Activated naive CD8-positive, alpha-beta T cell (primary cell): Measurements from ENCODE around the gene FHL1.
A peak's percentile ranks its signal among the peaks of the same experiment; 100 is the strongest.
"Not testable (repeated sequence)": the region's sequence is repeated elsewhere in the genome, so short reads cannot be mapped to it uniquely, and the experiment has no call there.

Experiments
- H3K27ac Mint-ChIP-seq: one replicate; pipeline ENCODE4 v1.8.0; 2021; ENCODE audit warnings: mixed read lengths
- H3K27me3 Mint-ChIP-seq: one replicate; pipeline ENCODE4 v1.8.0; 2021; ENCODE audit warnings: mixed read lengths
- H3K36me3 Mint-ChIP-seq: one replicate; pipeline ENCODE4 v1.8.0; 2021; ENCODE audit warnings: mixed read lengths
- H3K4me1 Mint-ChIP-seq: one replicate; pipeline ENCODE4 v1.8.0; 2021; ENCODE audit warnings: low read depth, mixed read lengths
- H3K4me3 Mint-ChIP-seq: one replicate; pipeline ENCODE4 v1.8.0; 2021; ENCODE audit warnings: mild to moderate bottlenecking, mixed read lengths
- H3K9me3 Mint-ChIP-seq: one replicate; pipeline ENCODE4 v1.8.0; 2021; ENCODE audit warnings: low read depth, mixed read lengths

The FHL1 gene

DNA sequence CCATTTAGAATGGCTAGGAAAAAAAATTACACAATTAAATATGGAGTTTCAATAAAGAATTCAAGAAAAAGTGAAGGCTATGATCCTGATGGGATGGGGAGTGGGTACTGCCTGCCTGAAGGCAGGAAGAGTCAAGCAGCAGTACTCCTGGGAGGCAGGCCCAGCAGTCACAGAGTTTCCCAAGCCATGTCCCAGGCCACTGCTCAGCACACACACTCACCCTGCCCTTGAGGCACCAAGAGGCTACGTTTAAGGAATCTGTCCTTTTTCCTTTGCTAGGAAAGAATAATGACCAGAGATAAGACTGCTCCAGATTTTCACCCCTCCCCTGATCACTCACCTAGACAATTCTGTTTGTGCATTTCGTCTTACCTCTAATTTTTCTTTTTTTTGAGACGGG, 73.6 kb downstream of the FHL1 start:
- Mint-ChIP-seq H3K36me3 (peaks cover 3% of the 10 kb centered on the region), H3K9me3 (no peaks in the 10 kb centered on the region), H3K27me3 (no peaks in the 10 kb centered on the region), H3K27ac (no peak overlapping the region), H3K4me1 (no peaks in the 10 kb centered on the region), H3K4me3 (no peak overlapping the region)

GRCh38 chrX:136221851-136222513, 74.6 kb downstream of the FHL1 start:
- Mint-ChIP-seq H3K4me1 (no peaks in the 10 kb centered on the region), H3K4me3 (no peak overlapping the region), H3K9me3 (no peaks in the 10 kb centered on the region), H3K27ac (no peak overlapping the region), H3K27me3 (no peaks in the 10 kb centered on the region), H3K36me3 (peaks cover 3% of the 10 kb centered on the region)

- peaks cover 22% of the 10 kb centered on the region for H3K4me1 Mint-ChIP-seq
- no peak overlapping the region for H3K4me3 Mint-ChIP-seq
- no peaks in the 10 kb centered on the region for H3K9me3 Mint-ChIP-seq
- H3K36me3 Mint-ChIP-seq = peaks cover 1% of the 10 kb centered on the region
- no peaks in the 10 kb centered on the region for H3K27me3 Mint-ChIP-seq
- no peak overlapping the region for H3K27ac Mint-ChIP-seq
Observed at GRCh38 chrX:136227074-136227473, 79.7 kb downstream of the FHL1 start.

DNA sequence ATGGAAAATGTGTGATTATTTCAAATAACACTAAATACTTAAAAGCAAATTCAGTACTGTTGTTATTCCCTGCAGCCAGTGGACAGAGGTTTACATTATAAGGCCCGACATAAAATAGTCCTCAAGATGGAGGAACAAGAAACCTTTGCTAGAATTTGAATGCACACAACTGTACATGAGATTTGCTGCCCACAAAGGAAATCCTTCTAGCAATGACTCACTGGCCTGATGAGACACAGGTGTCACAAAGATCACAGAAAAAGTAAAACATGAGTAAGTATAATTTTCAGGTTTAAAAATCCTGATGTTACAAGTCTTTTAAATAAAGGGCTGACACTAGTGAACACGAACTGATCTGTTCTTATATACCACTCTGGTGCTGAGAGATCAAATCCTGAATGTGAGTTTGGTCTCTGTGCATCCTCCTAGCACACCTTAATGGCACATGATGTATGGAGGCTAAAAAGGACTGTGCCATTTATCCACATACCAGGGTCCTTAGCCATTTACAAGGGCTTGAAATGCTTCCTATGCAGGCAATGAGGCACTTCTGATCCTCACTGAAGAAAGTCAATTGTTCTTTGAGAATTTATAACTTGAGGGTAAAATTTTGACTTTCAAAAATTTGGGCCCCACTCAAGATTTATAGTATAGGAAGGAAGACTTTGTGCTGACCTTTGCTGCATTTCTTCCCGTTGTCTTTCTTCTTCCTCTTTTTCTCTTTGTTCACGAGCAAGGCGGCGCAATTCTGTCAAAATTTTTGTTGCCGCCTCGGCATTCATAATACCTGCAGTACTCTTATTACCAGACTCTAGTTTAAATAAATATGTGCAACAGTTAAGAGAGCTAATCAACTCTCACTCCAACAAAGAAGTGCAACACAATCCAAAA, 80.9 kb downstream of the FHL1 start:
- peaks cover 22% of the 10 kb centered on the region for H3K4me1 Mint-ChIP-seq
- peak overlapping the region; percentile 38 for H3K4me3 Mint-ChIP-seq
- no peaks in the 10 kb centered on the region for H3K27me3 Mint-ChIP-seq
- peaks cover 2% of the 10 kb centered on the region for H3K36me3 Mint-ChIP-seq
- H3K9me3 Mint-ChIP-seq = no peaks in the 10 kb centered on the region
- no peak overlapping the region for H3K27ac Mint-ChIP-seq

- H3K4me1 Mint-ChIP-seq = peaks cover 22% of the 10 kb centered on the region
- H3K27me3 Mint-ChIP-seq = no peaks in the 10 kb centered on the region
- no peak overlapping the region for H3K4me3 Mint-ChIP-seq
- H3K9me3 Mint-ChIP-seq = no peaks in the 10 kb centered on the region
- H3K27ac Mint-ChIP-seq = no peak overlapping the region
- H3K36me3 Mint-ChIP-seq = peaks cover 2% of the 10 kb centered on the region
Observed at GRCh38 chrX:136228839-136229207, 81.5 kb downstream of the FHL1 start.

GRCh38 chrX:136237074-136237473, 89.7 kb downstream of the FHL1 start:
- no peak overlapping the region for H3K4me3 Mint-ChIP-seq
- H3K36me3 Mint-ChIP-seq = peaks cover 1% of the 10 kb centered on the region
- no peak overlapping the region for H3K27ac Mint-ChIP-seq
- H3K9me3 Mint-ChIP-seq = no peaks in the 10 kb centered on the region
- H3K4me1 Mint-ChIP-seq = no peaks in the 10 kb centered on the region
- no peaks in the 10 kb centered on the region for H3K27me3 Mint-ChIP-seq

DNA sequence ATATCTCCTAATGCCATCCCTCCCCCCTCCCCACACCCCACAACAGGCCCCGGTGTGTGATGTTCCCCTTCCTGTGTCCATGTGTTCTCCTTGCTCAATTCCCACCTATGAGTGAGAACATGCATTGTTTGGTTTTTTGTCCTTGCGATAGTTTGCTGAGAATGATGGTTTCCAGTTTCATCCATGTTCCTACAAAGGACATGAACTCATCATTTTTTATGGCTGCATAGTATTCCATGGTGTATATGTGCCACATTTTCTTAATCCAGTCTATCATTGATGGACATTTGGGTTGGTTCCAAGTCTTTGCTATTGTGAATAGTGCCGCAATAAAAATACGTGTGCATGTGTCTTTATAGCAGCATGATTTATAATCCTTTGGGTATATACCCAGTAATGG, 90.5 kb downstream of the FHL1 start:
- not testable (repeated sequence) for H3K36me3 Mint-ChIP-seq, H3K27me3 Mint-ChIP-seq, H3K9me3 Mint-ChIP-seq

DNA sequence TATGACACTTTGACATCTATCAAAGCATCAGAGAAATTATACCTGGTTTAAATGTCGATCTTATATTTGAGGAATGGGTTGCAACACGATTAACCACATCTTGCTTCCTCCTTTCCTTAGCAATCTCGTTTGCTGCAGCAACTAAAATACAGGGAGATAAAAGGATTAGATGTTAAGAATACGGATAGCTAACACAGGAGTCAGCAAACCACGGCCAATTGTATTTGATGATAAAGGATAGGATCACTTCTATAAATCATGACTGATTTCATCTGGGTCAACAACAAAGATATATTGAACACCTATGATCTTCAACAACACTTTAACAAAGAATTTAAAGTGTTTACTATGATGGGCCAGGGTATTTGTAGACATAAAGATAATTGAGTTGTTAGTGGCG, 98.9 kb downstream of the FHL1 start:
- H3K9me3 Mint-ChIP-seq = no peaks in the 10 kb centered on the region
- peaks cover 6% of the 10 kb centered on the region for H3K36me3 Mint-ChIP-seq
- H3K27me3 Mint-ChIP-seq = no peaks in the 10 kb centered on the region
- H3K27ac Mint-ChIP-seq = no peak overlapping the region
- peaks cover 9% of the 10 kb centered on the region for H3K4me1 Mint-ChIP-seq
- H3K4me3 Mint-ChIP-seq = no peak overlapping the region

More for the DNA sequence above, 90.5 kb downstream of the FHL1 start:
- not testable (repeated sequence) for H3K27ac Mint-ChIP-seq, H3K4me3 Mint-ChIP-seq, H3K4me1 Mint-ChIP-seq

- Mint-ChIP-seq H3K9me3 (no peaks in the 10 kb centered on the region), H3K27ac (peak overlapping the region; percentile 81), H3K36me3 (no peaks in the 10 kb centered on the region), H3K4me3 (peak overlapping the region; percentile 87), H3K4me1 (peaks cover 11% of the 10 kb centered on the region), H3K27me3 (no peaks in the 10 kb centered on the region)
Observed at GRCh38 chrX:136250191-136251040, 103.1 kb downstream of the FHL1 start.

- Mint-ChIP-seq H3K9me3 (no peaks in the 10 kb centered on the region), H3K27me3 (no peaks in the 10 kb centered on the region), H3K4me1 (peaks cover 11% of the 10 kb centered on the region), H3K27ac (peak within 1 kb of the TSS; percentile 81), H3K36me3 (no peaks in the 10 kb centered on the region), H3K4me3 (peak within 1 kb of the TSS; percentile 91)
Observed at GRCh38 chrX:136251041-136251991, 104.0 kb downstream of the FHL1 start, which contains the start of gene MAP7D3. Gene MAP7D3, minus strand, starts transcription at chrX:136251400. Its CDS starts 42 bp downstream, at chrX:136251358.

DNA sequence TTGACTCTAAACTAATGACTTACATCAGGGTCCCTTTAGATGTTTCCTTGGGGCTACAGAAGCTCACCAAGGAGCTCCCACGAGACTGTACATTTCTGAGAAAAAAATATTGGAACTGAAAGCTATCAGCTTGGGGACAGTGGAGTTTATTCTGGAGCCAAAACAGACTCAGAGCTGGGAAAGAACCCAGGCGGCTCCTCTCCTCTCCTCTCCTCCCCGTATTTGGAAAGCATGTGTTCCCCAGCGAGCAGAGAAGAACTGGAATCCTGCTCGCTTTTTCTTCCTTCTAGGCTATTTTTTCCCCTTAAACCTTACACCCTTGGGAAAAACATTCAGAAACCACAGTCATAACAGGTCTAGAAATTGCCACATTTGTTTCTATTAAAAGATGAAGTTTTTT, 108.2 kb downstream of the FHL1 start:
- no peaks in the 10 kb centered on the region for H3K9me3 Mint-ChIP-seq
- H3K4me1 Mint-ChIP-seq = peaks cover 17% of the 10 kb centered on the region
- no peaks in the 10 kb centered on the region for H3K36me3 Mint-ChIP-seq
- no peak overlapping the region for H3K27ac Mint-ChIP-seq
- no peak overlapping the region for H3K4me3 Mint-ChIP-seq
- no peaks in the 10 kb centered on the region for H3K27me3 Mint-ChIP-seq

DNA sequence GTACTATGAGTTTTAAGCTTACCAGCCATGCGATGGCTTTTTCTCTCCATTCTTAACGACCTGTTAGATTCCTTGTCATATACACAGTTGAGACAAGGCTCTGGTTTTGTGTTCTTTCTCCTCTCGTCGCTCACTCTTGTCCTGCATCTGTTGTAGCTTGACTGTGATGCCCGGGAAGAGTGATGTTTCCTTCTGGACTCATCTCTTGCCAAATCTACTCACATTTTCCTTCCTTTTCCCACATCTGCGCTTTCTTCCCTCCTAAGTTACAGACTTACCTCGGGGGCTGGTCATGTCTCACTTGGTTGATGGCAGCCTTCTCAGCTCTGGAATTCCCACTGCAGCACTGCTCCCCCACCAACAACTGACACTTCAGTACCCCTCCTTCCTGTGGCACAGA, 108.7 kb downstream of the FHL1 start:
- H3K27ac Mint-ChIP-seq = no peak overlapping the region
- H3K4me1 Mint-ChIP-seq = peaks cover 17% of the 10 kb centered on the region
- no peaks in the 10 kb centered on the region for H3K27me3 Mint-ChIP-seq
- no peaks in the 10 kb centered on the region for H3K36me3 Mint-ChIP-seq
- no peak overlapping the region for H3K4me3 Mint-ChIP-seq
- no peaks in the 10 kb centered on the region for H3K9me3 Mint-ChIP-seq

DNA sequence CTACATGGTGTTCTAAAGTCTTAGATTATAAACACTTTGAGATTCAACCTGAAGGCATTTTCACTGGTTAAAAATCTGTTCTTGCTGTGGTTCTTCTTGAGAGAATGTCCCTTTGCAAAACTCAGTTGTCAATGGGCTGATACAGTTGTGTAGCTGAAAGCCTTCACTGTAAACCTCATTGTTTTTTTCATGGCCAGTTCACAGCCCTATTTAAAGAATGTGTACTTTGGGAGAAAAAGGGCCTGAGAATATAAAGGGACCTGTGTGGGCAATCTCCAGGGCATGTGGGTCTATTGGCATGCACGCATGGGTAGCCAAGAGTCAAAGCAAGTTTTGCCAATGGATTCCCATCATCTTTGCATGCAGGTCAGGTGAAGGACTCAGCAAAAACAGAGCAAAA, 111.6 kb downstream of the FHL1 start:
- Mint-ChIP-seq H3K4me1 (peaks cover 12% of the 10 kb centered on the region), H3K4me3 (no peak overlapping the region), H3K9me3 (no peaks in the 10 kb centered on the region), H3K36me3 (no peaks in the 10 kb centered on the region), H3K27ac (peak overlapping the region; percentile 58), H3K27me3 (no peaks in the 10 kb centered on the region)

GRCh38 chrX:136259543-136259942, 112.2 kb downstream of the FHL1 start:
- H3K4me1 Mint-ChIP-seq = peaks cover 12% of the 10 kb centered on the region
- H3K4me3 Mint-ChIP-seq = peak overlapping the region; percentile 35
- H3K27me3 Mint-ChIP-seq = no peaks in the 10 kb centered on the region
- no peaks in the 10 kb centered on the region for H3K36me3 Mint-ChIP-seq
- no peaks in the 10 kb centered on the region for H3K9me3 Mint-ChIP-seq
- peak overlapping the region; percentile 58 for H3K27ac Mint-ChIP-seq
